HCT116 (cell line): Measurements from ENCODE around the gene AGTRAP.

Experiments used
- CEBPB ChIP-seq: IDR thresholded peaks from 2 replicates; pipeline ENCODE4 v1.6.1; 2012; ENCODE audit warnings: low read depth
- CTCF ChIP-seq, 3 experiments: fragments of 200-600 bp in 1 of 3; sonication (generic) in 1 of 3; IDR thresholded peaks in 2 of 3; conservative IDR thresholded peaks in 1 of 3; 2 replicates each; pipeline ENCODE4 v1.5.1; 2012 to 2017; ENCODE audit warnings: low read depth in 2 of 3, low read length in 2 of 3, antibody characterized with exemption in 1 of 3, borderline replicate concordance in 1 of 3, control low read depth in 1 of 3, mild to moderate bottlenecking in 1 of 3, mixed read lengths in 1 of 3, mixed run types in 1 of 3, moderate library complexity in 1 of 3; ENCODE audit not compliant: insufficient read depth in 1 of 3
- EZH2 ChIP-seq: fragments of 200-600 bp; sonication (generic); IDR thresholded peaks from 2 replicates; pipeline ENCODE4 v1.6.1; 2017; ENCODE audit warnings: antibody characterized with exemption, mixed run types
- EZH2phosphoT487 ChIP-seq: fragments of 200-600 bp; IDR thresholded peaks from 2 replicates; pipeline ENCODE4 v1.6.1; 2018; ENCODE audit warnings: antibody characterized with exemption, borderline replicate concordance
- MAX ChIP-seq: IDR thresholded peaks from 2 replicates; pipeline ENCODE4 v1.6.1; 2012
- POLR2A ChIP-seq: IDR thresholded peaks from 2 replicates; pipeline ENCODE4 v1.7.0; 2011; ENCODE audit warnings: borderline replicate concordance; ENCODE audit not compliant: insufficient read depth, insufficient read length; ENCODE audit errors: extremely low read depth
- POLR2AphosphoS5 ChIP-seq: IDR thresholded peaks from 2 replicates; pipeline ENCODE4 v1.6.1; 2011; ENCODE audit warnings: mild to moderate bottlenecking, low read depth, low read length, moderate library complexity
- REST ChIP-seq: IDR thresholded peaks from 2 replicates; pipeline ENCODE4 v1.6.1; 2012; ENCODE audit warnings: low read depth
- SRF ChIP-seq: IDR thresholded peaks from 2 replicates; pipeline ENCODE4 v1.6.1; 2012; ENCODE audit warnings: low read depth
- TCF7L2 ChIP-seq: IDR thresholded peaks from 2 replicates; pipeline ENCODE4 v1.7.0; 2011; ENCODE audit warnings: borderline replicate concordance, inconsistent platforms; ENCODE audit not compliant: insufficient read depth, insufficient read length; ENCODE audit errors: extremely low read depth
- YY1 ChIP-seq: IDR thresholded peaks from 2 replicates; pipeline ENCODE4 v1.6.1; 2011; ENCODE audit warnings: low read length, low read depth, moderate library complexity, mild to moderate bottlenecking; ENCODE audit not compliant: insufficient replicate concordance; ENCODE audit errors: extremely low read depth

- TF ChIP-seq CTCF (IDR thresholded peaks at IDR 0.05 in 2 of 3, conservative IDR thresholded peaks at IDR 0.05 in 1 of 3; ENCODE audit: borderline replicate concordance in 1 of 3, insufficient read depth in 1 of 3, low read depth in 2 of 3, low read length in 2 of 3) (no peak), TCF7L2 (no peak), MAX (no peak), POLR2AphosphoS5 (no peak), EZH2phosphoT487 (no peak), REST (no peak), SRF (no peak), POLR2A (no peak), CEBPB (no peak), EZH2 (no peak), YY1 (no peak)
Observed at GRCh38 chr1:11765661-11766428, 29.9 kb downstream of the AGTRAP start.
